Measurements from ENCODE around the gene EPHA4.

The EPHA4 gene

DNA sequence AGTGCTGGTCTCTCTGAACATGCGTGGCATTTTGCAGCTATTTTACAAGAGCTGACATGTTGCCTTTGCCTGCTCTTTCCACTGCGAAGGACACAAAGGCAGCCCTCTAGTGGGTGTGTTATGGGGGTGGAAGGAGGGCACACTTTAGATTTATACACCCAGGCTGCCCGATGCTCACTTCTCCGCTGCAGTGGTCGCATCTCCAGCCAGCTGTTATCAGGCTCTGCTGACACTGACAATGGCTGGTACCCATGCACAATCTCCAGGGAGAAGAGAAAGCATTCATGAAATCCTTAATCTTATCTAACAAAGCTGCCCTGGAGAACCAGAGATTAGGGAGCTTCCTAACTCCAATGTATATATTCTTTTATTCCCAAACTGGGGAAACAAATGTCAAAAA, 113.5 kb downstream of the EPHA4 start:
- H3K4me3 ChIP-seq (ENCODE audit: extremely low read depth, insufficient read depth, low read length, poor library complexity, severe bottlenecking), result no peak overlapping the region
- no peaks in the 10 kb centered on the region for H3K9me3 ChIP-seq (ENCODE audit: control insufficient read depth, low read length)
- H3K4me1 ChIP-seq (ENCODE audit: control insufficient read depth, insufficient read depth, low read length, poor library complexity, severe bottlenecking), result no peaks in the 10 kb centered on the region
- no peak overlapping the region for H3K27ac ChIP-seq (ENCODE audit: low read depth, low read length, severe bottlenecking)
- no peaks in the 10 kb centered on the region for H3K36me3 ChIP-seq (ENCODE audit: control insufficient read depth, insufficient read depth, low read length)
- WGBS, 2 experiments (ENCODE audit: insufficient coverage in 2 of 2), result 87 to 90% methylated on average over 2 to 3 of the region's 5 CpGs

DNA sequence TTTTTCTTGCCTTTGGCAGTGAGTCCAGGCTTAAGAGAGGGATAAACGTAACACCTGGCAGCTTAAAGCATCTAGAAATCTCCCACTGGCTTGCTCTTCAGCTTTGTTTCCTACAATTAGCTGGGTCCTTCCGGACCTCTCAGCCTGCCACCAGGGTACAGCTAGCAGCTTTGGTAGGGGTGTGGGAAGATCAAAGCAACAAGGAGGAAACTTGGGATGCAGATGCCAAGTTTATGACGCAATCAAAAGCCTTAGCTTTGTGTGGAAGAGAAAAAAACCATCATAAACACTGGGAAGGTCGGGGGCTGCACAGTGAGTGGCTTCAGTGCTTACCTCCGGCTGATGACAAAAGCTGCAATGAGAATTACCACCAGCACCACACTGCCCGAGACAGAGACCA, 116.9 kb downstream of the EPHA4 start:
- no peaks in the 10 kb centered on the region for H3K9me3 ChIP-seq (ENCODE audit: control insufficient read depth, low read length)
- WGBS, 2 experiments (ENCODE audit: insufficient coverage in 2 of 2), result 78 to 96% methylated on average over 4 to 5 of the region's 6 CpGs
- H3K27ac ChIP-seq (ENCODE audit: low read depth, low read length, severe bottlenecking), result no peak overlapping the region

GRCh38 chr2:221454459-221455105, 117.5 kb downstream of the EPHA4 start:
- WGBS, 2 experiments (ENCODE audit: insufficient coverage in 2 of 2), result 81 to 89% methylated on average over 1 to 2 of the region's 3 CpGs
- Histone ChIP-seq H3K4me3 (ENCODE audit: extremely low read depth, insufficient read depth, low read length, poor library complexity, severe bottlenecking) (no peak overlapping the region), H3K27ac (ENCODE audit: low read depth, low read length, severe bottlenecking) (no peak overlapping the region), H3K4me1 (ENCODE audit: control insufficient read depth, insufficient read depth, low read length, poor library complexity, severe bottlenecking) (no peaks in the 10 kb centered on the region), H3K36me3 (ENCODE audit: control insufficient read depth, insufficient read depth, low read length) (no peaks in the 10 kb centered on the region), H3K9me3 (ENCODE audit: control insufficient read depth, low read length) (no peaks in the 10 kb centered on the region)

More for the DNA sequence above, 116.9 kb downstream of the EPHA4 start:
- no peaks in the 10 kb centered on the region for H3K36me3 ChIP-seq (ENCODE audit: control insufficient read depth, insufficient read depth, low read length)
- no peaks in the 10 kb centered on the region for H3K4me1 ChIP-seq (ENCODE audit: control insufficient read depth, insufficient read depth, low read length, poor library complexity, severe bottlenecking)
- H3K4me3 ChIP-seq (ENCODE audit: extremely low read depth, insufficient read depth, low read length, poor library complexity, severe bottlenecking), result no peak overlapping the region

DNA sequence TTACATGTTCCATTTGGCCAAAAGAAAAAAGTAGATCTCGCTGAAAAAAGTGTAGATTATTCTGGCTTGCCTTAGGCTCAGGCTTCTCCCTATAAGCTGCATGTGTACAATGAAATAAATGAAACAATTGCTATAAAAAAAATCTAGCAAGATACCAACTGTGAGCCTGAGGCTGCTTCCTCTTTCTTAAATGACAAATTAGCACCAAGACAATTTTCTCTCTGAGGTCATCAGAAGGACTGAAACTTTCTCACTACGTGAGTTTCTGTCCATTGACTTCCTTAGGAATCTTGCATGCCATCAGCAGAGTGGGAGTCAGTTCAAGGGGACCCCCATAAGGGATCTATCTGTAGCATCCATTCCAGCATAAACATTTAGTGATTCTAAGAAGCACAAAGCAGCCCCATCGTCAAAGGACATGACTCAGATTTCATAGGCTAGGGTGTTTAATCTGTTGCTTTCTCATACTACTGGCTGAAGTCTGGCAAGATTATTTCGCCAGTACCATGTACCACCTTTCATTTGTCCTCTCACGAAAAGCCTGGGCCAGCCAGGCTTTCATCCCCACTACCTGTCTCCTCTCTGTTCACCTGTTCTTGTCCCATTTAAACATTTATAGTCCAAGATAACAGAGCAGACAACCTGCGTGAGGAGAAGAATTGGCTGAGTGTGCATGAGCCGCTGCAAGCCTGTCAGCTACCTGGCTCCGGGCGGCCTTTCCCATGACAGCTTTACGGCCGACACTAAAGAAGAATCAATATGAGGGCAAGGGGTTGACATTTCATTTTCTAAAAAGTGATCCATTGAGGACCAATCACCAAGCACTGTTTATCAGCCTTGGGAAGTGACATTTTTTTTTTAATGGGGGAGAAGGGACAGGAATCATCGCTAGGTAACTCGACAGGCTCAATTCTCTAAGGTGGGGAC, 120.0 kb downstream of the EPHA4 start:
- no peaks in the 10 kb centered on the region for H3K4me1 ChIP-seq (ENCODE audit: control insufficient read depth, insufficient read depth, low read length, poor library complexity, severe bottlenecking)
- H3K9me3 ChIP-seq (ENCODE audit: control insufficient read depth, low read length), result no peaks in the 10 kb centered on the region
- no peak overlapping the region for H3K27ac ChIP-seq (ENCODE audit: low read depth, low read length, severe bottlenecking)
- WGBS, 2 experiments (ENCODE audit: insufficient coverage in 2 of 2), result 85 to 97% methylated on average over 8 of the region's 13 CpGs
- H3K4me3 ChIP-seq (ENCODE audit: extremely low read depth, insufficient read depth, low read length, poor library complexity, severe bottlenecking), result no peak overlapping the region
- no peaks in the 10 kb centered on the region for H3K36me3 ChIP-seq (ENCODE audit: control insufficient read depth, insufficient read depth, low read length)

DNA sequence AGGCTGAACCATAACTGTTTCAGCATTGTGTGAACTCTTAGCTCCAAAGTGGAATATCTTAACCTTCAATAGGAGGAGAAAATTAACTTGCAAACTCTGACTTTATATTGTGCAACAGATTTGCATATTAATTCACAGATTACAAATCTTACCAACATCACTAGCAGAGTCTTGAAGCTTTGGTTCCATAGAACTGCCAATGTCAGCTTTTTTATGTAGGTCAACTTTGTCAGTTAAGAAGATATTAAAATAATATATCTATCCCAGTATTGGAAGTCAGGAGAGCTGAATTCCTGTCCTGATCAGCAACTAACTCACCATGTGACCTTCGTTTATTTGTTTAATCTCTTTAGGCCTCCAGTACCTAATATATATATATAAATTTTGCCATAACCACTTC, 121.8 kb downstream of the EPHA4 start:
- H3K27ac ChIP-seq (ENCODE audit: low read depth, low read length, severe bottlenecking), result no peak overlapping the region

DNA sequence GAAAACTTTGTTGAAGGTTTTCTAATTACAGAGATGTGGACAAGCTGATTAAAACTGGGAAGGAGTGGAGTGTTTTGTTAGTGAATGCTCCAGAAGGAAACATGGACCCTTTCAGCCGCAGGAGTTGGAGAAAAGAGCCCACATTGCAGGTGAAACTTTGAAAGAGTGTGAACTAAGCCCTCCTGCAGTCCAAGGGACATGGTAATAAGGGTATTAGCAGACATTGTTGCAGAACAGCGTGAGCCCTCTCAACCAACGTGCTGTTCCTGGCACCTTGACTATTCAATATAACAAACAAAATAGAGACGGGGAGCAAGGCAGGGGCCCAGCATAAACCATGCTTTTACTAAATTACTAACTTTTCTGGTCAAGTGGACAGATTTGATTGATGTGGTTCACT, 122.7 kb downstream of the EPHA4 start:
- Histone ChIP-seq H3K4me1 (ENCODE audit: control insufficient read depth, insufficient read depth, low read length, poor library complexity, severe bottlenecking) (peaks cover 3% of the 10 kb centered on the region), H3K27ac (ENCODE audit: low read depth, low read length, severe bottlenecking) (no peak overlapping the region), H3K9me3 (ENCODE audit: control insufficient read depth, low read length) (no peaks in the 10 kb centered on the region), H3K4me3 (ENCODE audit: extremely low read depth, insufficient read depth, low read length, poor library complexity, severe bottlenecking) (no peak overlapping the region), H3K36me3 (ENCODE audit: control insufficient read depth, insufficient read depth, low read length) (no peaks in the 10 kb centered on the region)
- 88 to 90% methylated on average over 1 of the region's 4 CpGs for WGBS, 2 experiments (ENCODE audit: insufficient coverage in 2 of 2)

More for the DNA sequence above, 121.8 kb downstream of the EPHA4 start:
- Histone ChIP-seq H3K4me3 (ENCODE audit: extremely low read depth, insufficient read depth, low read length, poor library complexity, severe bottlenecking) (no peak overlapping the region), H3K9me3 (ENCODE audit: control insufficient read depth, low read length) (no peaks in the 10 kb centered on the region), H3K36me3 (ENCODE audit: control insufficient read depth, insufficient read depth, low read length) (no peaks in the 10 kb centered on the region), H3K4me1 (ENCODE audit: control insufficient read depth, insufficient read depth, low read length, poor library complexity, severe bottlenecking) (no peaks in the 10 kb centered on the region)
- WGBS, 2 experiments (ENCODE audit: insufficient coverage in 2 of 2), result no CpG with 5 or more reads among the region's 1 CpG

GRCh38 chr2:221448844-221449390, 123.2 kb downstream of the EPHA4 start:
- no peaks in the 10 kb centered on the region for H3K9me3 ChIP-seq (ENCODE audit: control insufficient read depth, low read length)
- no peaks in the 10 kb centered on the region for H3K36me3 ChIP-seq (ENCODE audit: control insufficient read depth, insufficient read depth, low read length)
- H3K4me1 ChIP-seq (ENCODE audit: control insufficient read depth, insufficient read depth, low read length, poor library complexity, severe bottlenecking), result peaks cover 8% of the 10 kb centered on the region
- 100% methylated on average over 1 to 2 of the region's 4 CpGs for WGBS, 2 experiments (ENCODE audit: insufficient coverage in 2 of 2)
- H3K27ac ChIP-seq (ENCODE audit: low read depth, low read length, severe bottlenecking), result no peak overlapping the region
- no peak overlapping the region for H3K4me3 ChIP-seq (ENCODE audit: extremely low read depth, insufficient read depth, low read length, poor library complexity, severe bottlenecking)

- Histone ChIP-seq H3K4me3 (ENCODE audit: extremely low read depth, insufficient read depth, low read length, poor library complexity, severe bottlenecking) (no peak overlapping the region), H3K4me1 (ENCODE audit: control insufficient read depth, insufficient read depth, low read length, poor library complexity, severe bottlenecking) (peaks cover 14% of the 10 kb centered on the region), H3K9me3 (ENCODE audit: control insufficient read depth, low read length) (no peaks in the 10 kb centered on the region), H3K27ac (ENCODE audit: low read depth, low read length, severe bottlenecking) (no peak overlapping the region), H3K36me3 (ENCODE audit: control insufficient read depth, insufficient read depth, low read length) (no peaks in the 10 kb centered on the region)
- 93 to 100% methylated on average over 2 to 3 of the region's 8 CpGs for WGBS, 2 experiments (ENCODE audit: insufficient coverage in 2 of 2)
These were observed 123.9 kb downstream of the EPHA4 start for GRCh38 chr2:221448057-221448843.

DNA sequence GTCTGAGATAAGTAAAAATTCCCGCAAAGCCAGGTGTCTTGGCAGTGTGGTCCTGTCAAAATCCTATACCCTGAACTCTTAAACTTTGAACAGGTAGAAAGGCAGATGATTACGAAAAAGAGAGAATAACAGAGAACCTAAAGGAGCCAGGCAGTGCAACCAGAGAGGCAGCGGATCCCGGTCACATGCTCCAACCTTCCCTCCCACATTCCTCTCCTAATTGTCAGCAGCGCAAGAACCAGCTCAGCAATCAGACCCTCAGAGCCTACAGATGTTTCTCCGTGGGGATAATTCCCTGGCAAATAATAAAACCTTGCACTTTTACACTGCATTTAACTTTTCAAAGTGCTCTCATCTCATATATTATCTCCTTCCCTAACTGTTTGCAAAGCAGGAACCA, 124.8 kb downstream of the EPHA4 start:
- peaks cover 3% of the 10 kb centered on the region for H3K36me3 ChIP-seq (ENCODE audit: control insufficient read depth, insufficient read depth, low read length)
- H3K27ac ChIP-seq (ENCODE audit: low read depth, low read length, severe bottlenecking), result no peak overlapping the region
- 46 to 61% methylated on average over 4 to 6 of the region's 6 CpGs for WGBS, 2 experiments (ENCODE audit: insufficient coverage in 2 of 2)
- no peak overlapping the region for H3K4me3 ChIP-seq (ENCODE audit: extremely low read depth, insufficient read depth, low read length, poor library complexity, severe bottlenecking)
- H3K9me3 ChIP-seq (ENCODE audit: control insufficient read depth, low read length), result no peaks in the 10 kb centered on the region
- H3K4me1 ChIP-seq (ENCODE audit: control insufficient read depth, insufficient read depth, low read length, poor library complexity, severe bottlenecking), result peaks cover 15% of the 10 kb centered on the region

- Histone ChIP-seq H3K36me3 (ENCODE audit: control insufficient read depth, insufficient read depth, low read length) (peaks cover 12% of the 10 kb centered on the region), H3K27ac (ENCODE audit: low read depth, low read length, severe bottlenecking) (no peak overlapping the region), H3K4me1 (ENCODE audit: control insufficient read depth, insufficient read depth, low read length, poor library complexity, severe bottlenecking) (peaks cover 15% of the 10 kb centered on the region), H3K9me3 (ENCODE audit: control insufficient read depth, low read length) (no peaks in the 10 kb centered on the region), H3K4me3 (ENCODE audit: extremely low read depth, insufficient read depth, low read length, poor library complexity, severe bottlenecking) (no peak overlapping the region)
- no CpG with 5 or more reads among the region's 2 CpGs for WGBS, 2 experiments (ENCODE audit: insufficient coverage in 2 of 2)
These were observed 126.0 kb downstream of the EPHA4 start for GRCh38 chr2:221446140-221446539.
